Kidney (tissue), 14 donors: ENCODE data around the gene ZFP1. TPM values are rescaled to one million over a fixed set of nuclear protein-coding genes. Genes with fewer than 3 reads are reported as not detected.
A peak's percentile ranks its signal among the peaks of the same experiment; 100 is the strongest.

Experiments used
- DNase-seq, 5 donors: peaks; one replicate each; pipeline ENCODE4 v3.0.0-alpha.2; 2013 to 2020
- FAIRE-seq: peaks from 2 replicates; lab custom pipeline; 2012; peaks lifted over from hg19 to GRCh38; lab: Jason Lieb, UNC
- H3K27ac ChIP-seq, 2 donors: one replicate each; pipeline ENCODE4 v1.7.0; 2013; ENCODE audit warnings: low read depth in 2 of 2, low read length in 2 of 2, inconsistent platforms in 1 of 2
- H3K27me3 ChIP-seq: one replicate; pipeline ENCODE4 v1.7.1; 2013; ENCODE audit warnings: low read length, inconsistent platforms; ENCODE audit not compliant: control insufficient read depth, insufficient read depth
- H3K36me3 ChIP-seq, 3 donors: one replicate each; pipeline versions ENCODE4 v1.7.0 to v1.7.1; 2013; ENCODE audit warnings: low read length in 3 of 3, control low read depth in 1 of 3, inconsistent platforms in 1 of 3; ENCODE audit not compliant: insufficient read depth in 3 of 3, control insufficient read depth in 2 of 3
- H3K4me1 ChIP-seq, 3 donors: one replicate each; pipeline versions ENCODE4 v1.7.0 to v1.7.1; 2013; ENCODE audit warnings: low read length in 3 of 3, inconsistent platforms in 1 of 3, low read depth in 1 of 3; ENCODE audit not compliant: control insufficient read depth in 2 of 3, insufficient read depth in 2 of 3
- H3K4me3 ChIP-seq, 3 donors: one replicate each; pipeline versions ENCODE4 v1.7.0 to v1.8.1; 2013; ENCODE audit warnings: low read length in 3 of 3, control low read depth in 1 of 3, inconsistent platforms in 1 of 3
- H3K9ac ChIP-seq, 3 donors: one replicate each; pipeline versions ENCODE4 v1.7.0 to v1.7.1; 2013; ENCODE audit warnings: low read length in 3 of 3, control low read depth in 1 of 3, inconsistent platforms in 1 of 3
- H3K9me3 ChIP-seq, 3 donors: one replicate each; pipeline versions ENCODE4 v1.7.0 to v1.7.1; 2013; ENCODE audit warnings: low read length in 3 of 3, control low read depth in 1 of 3, inconsistent platforms in 1 of 3; ENCODE audit not compliant: control insufficient read depth in 2 of 3, insufficient read depth in 1 of 3
- CTCF ChIP-seq: IDR thresholded peaks from 3 replicates; pipeline ENCODE4 v1.5.1; 2012; ENCODE audit warnings: mild to moderate bottlenecking, moderate library complexity, borderline replicate concordance; ENCODE audit not compliant: insufficient read depth; ENCODE audit errors: extremely low read depth
- intact Hi-C: fragments of 100-400 bp; cut with DNase I; formaldehyde crosslinking; loops from one replicate; pipeline ENCODE4 v1.11.1; 2022
- polyA plus RNA-seq: library from polyadenylated mRNA; stranded (reverse); fragments of 350-450 nt; fragmentation: Illumina TruSeq; extraction: RNeasy Lipid Tissue Mini Kit (QIAGEN cat#74804); gene quantifications from one replicate; pipeline ENCODE4 v1.2.3, GENCODE V29; 2014; ENCODE audit warnings: low read depth, low replicate concordance; ENCODE audit not compliant: insufficient read depth
- total RNA-seq: library from RNA; stranded (reverse); fragmentation: NEBNext Ultra II Directional; extraction: Animal tissue kit (Norgen Biotek cat#: 25700); gene quantifications from one replicate; pipeline ENCODE4 v1.2.1, GENCODE V29; 2021
- donor health status: control.
- donor health status: control.
- donor health status: control.
- donor health status: control.
- donor health status: control.
- donor health status: DM: yes; HTN: yes; CAD: no.
- donor health status: Normal renal cell carcinoma (clear cell type).

Gene ZFP1
- total and polyA plus RNA-seq, 2 donors from 2014 or later = 4.6 to 9.2 TPM

- FAIRE-seq (no peak), DNase-seq (peak; percentile 44 to 93 (median 64))
- H3K27me3 ChIP-seq = no peaks in the 10 kb centered on the region
- peaks cover 0 to 9% (median 8%) of the 10 kb centered on the region in 3 donors for H3K4me1 ChIP-seq
- H3K4me3 ChIP-seq = peak within 1 kb of the TSS; percentile 39 to 78 (median 77)
- TF ChIP-seq CTCF = no peak
- peak within 1 kb of the TSS in 2 of 3 donors; percentile 26 to 77 for H3K9ac ChIP-seq
- intact Hi-C loops = no loop called here
- peak within 1 kb of the TSS; percentile 73 to 80 for H3K27ac ChIP-seq
- H3K36me3 ChIP-seq = no peaks in the 10 kb centered on the region
- H3K9me3 ChIP-seq = peaks cover 0 to under 1% (median 0%) of the 10 kb centered on the region in 3 donors
These were observed 32.0 kb upstream of the ZFP1 start, which contains the start of gene LDHD for GRCh38 chr16:75116081-75116910. Gene LDHD (minus strand): TSS chr16:75116780. CDS start chr16:75116720, 60 bp downstream.

GRCh38 chr16:75116911-75117245 lies 31.4 kb upstream of the ZFP1 start:
- no peak for TF ChIP-seq CTCF
- Histone ChIP-seq H3K4me1 (peaks cover 0 to 6% (median 5%) of the 10 kb centered on the region in 3 donors), H3K36me3 (no peaks in the 10 kb centered on the region), H3K9ac (peak overlapping the region in 1 of 3 donors; percentile 77), H3K27me3 (no peaks in the 10 kb centered on the region), H3K9me3 (peaks cover 0 to 4% (median under 1%) of the 10 kb centered on the region in 3 donors), H3K27ac (peak overlapping the region in 1 of 2 donors; percentile 80), H3K4me3 (peak overlapping the region in 1 of 3 donors; percentile 78)
- intact Hi-C loops = no loop called here
- DNase-seq = no peak
- FAIRE-seq = no peak

- TF ChIP-seq CTCF = no peak
- DNase-seq (no peak), FAIRE-seq (no peak)
- Histone ChIP-seq H3K36me3 (no peaks in the 10 kb centered on the region), H3K27ac (no peak overlapping the region), H3K27me3 (no peaks in the 10 kb centered on the region), H3K4me3 (no peak overlapping the region), H3K9ac (no peak overlapping the region), H3K9me3 (peaks cover 0 to 8% (median 4%) of the 10 kb centered on the region in 3 donors), H3K4me1 (peaks cover 0 to 6% (median 5%) of the 10 kb centered on the region in 3 donors)
- intact Hi-C loops = no loop called here
These were observed 29.3 kb upstream of the ZFP1 start for GRCh38 chr16:75118943-75119539.
